K562 (cell line): ENCODE measurements around the gene DHRS13. TPM values are rescaled to one million over a fixed set of nuclear protein-coding genes. Genes with fewer than 3 reads are reported as not detected.

Source experiments
- ARID2 ChIP-seq: fragments of 450-650 bp; IDR thresholded peaks from 2 replicates; pipeline ENCODE4 v1.6.1; 2017; ENCODE audit warnings: antibody characterized with exemption, mild to moderate bottlenecking
- ATF3 ChIP-seq, 2 experiments: fragments of 450-650 bp in 1 of 2; sonication (generic) in 1 of 2; formaldehyde crosslinking in 1 of 2; IDR thresholded peaks in 1 of 2; conservative IDR thresholded peaks in 1 of 2; 2 replicates each; pipeline versions ENCODE4 v1.6.1 to v1.8.1; 2016 to 2023; ENCODE audit warnings: mild to moderate bottlenecking in 2 of 2, moderate library complexity in 2 of 2, inconsistent platforms in 1 of 2, missing genetic modification reagents in 1 of 2
- CXXC5 ChIP-seq: fragments of 250-450 bp; sonication (Bioruptor Pico); IDR thresholded peaks from 2 replicates; pipeline ENCODE4 v1.8.0; 2022; ENCODE audit warnings: inconsistent platforms, mild to moderate bottlenecking, moderate library complexity
- MAZ ChIP-seq, 2 experiments: fragments of 450-650 bp in 1 of 2; sonication (generic) in 1 of 2; formaldehyde crosslinking; IDR thresholded peaks in 1 of 2; conservative IDR thresholded peaks in 1 of 2; 2 replicates each; pipeline versions ENCODE4 v1.4.0 to v1.5.0; 2020; ENCODE audit warnings: mild to moderate bottlenecking in 1 of 2, missing genetic modification reagents in 1 of 2
- REST ChIP-seq, 2 experiments: fragments of 450-650 bp; formaldehyde crosslinking in 1 of 2; IDR thresholded peaks; 2 replicates each; pipeline versions ENCODE4 v1.4.0 to v1.6.1; 2014 to 2020; ENCODE audit warnings: mild to moderate bottlenecking in 2 of 2, borderline replicate concordance in 1 of 2, low read depth in 1 of 2
- TRIM28 ChIP-seq: fragments of 450-650 bp; IDR thresholded peaks from 2 replicates; pipeline ENCODE4 v1.6.1; 2017
- ZBTB33 ChIP-seq: sonication (generic); formaldehyde crosslinking; IDR thresholded peaks from 2 replicates; pipeline ENCODE4 v1.8.1; 2023; ENCODE audit warnings: mild to moderate bottlenecking, missing genetic modification reagents
- polyA plus RNA-seq, 8 experiments: library from polyadenylated mRNA; depleted of rRNA in 4 of 8; stranded (reverse) in 5 of 8; unstranded in 3 of 8; fragments of >200 nt; fragmentation: Nextera tagmentation in 2 of 8; fragmentation: Illumina TruSeq in 1 of 8; extraction: Ambion mirVana in 2 of 8; extraction: Trizol in 1 of 8; gene quantifications; 2 replicates each; pipeline versions ENCODE4 v1.2.1 to v1.2.3, GENCODE V29; 2011 to 2014; ENCODE audit warnings: inconsistent platforms in 1 of 8, missing spikeins in 1 of 8
- total RNA-seq, 7 experiments: library from RNA; depleted of rRNA in 6 of 7; stranded (reverse); fragments of >200 nt in 6 of 7; fragmentation: Illumina TruSeq in 2 of 7; extraction: Trizol in 2 of 7; gene quantifications; 2 replicates each; pipeline versions ENCODE4 v1.2.1 to v1.2.3, GENCODE V29; 2011 to 2021; ENCODE audit warnings: low replicate concordance in 1 of 7

DHRS13 gene
- total and polyA plus RNA-seq, 9 of the 15 experiments (the other 6 are each of a cell fraction or from before 2014, with no cell fraction given), result 0.32 to 52.3 (median 34.3) TPM; not detected in 1

GRCh38 chr17:28916302-28916934 lies 13.5 kb upstream of the DHRS13 start (continued):
- TF ChIP-seq MAZ (CRISPR knock-in tag; conservative IDR thresholded peaks at IDR 0.05 in 1 of 2, IDR thresholded peaks at IDR 0.05 in 1 of 2), result peak in 1 of 2 experiments; percentile 43; a peak in 1 of 4 replicates
- TF ChIP-seq REST (IDR thresholded peaks at IDR 0.05; ENCODE audit: borderline replicate concordance), result peak; percentile 72
- TF ChIP-seq REST (CRISPR knock-in tag; IDR thresholded peaks at IDR 0.05; ENCODE audit: low read depth), result no peak
- TF ChIP-seq ZBTB33 (CRISPR knock-in tag), result peak; percentile 68; the same call in 1 of the 2 replicates
- no peak for TF ChIP-seq ATF3 (IDR thresholded peaks at IDR 0.05)
- peak; percentile 60; the same call in 1 of the 2 replicates for TF ChIP-seq ATF3 (CRISPR knock-in tag; conservative IDR thresholded peaks at IDR 0.05)
- 0 out of 2 replicates have a peak, but pooled peaks have one; percentile 34 for TF ChIP-seq TRIM28
- peak; percentile 20; the same call in 1 of the 2 replicates for TF ChIP-seq CXXC5 (CRISPR knock-in tag)
- TF ChIP-seq ARID2, result peak; percentile 17; the same call in 1 of the 2 replicates
